Measurements from ENCODE around the gene ADSS1.

DNA sequence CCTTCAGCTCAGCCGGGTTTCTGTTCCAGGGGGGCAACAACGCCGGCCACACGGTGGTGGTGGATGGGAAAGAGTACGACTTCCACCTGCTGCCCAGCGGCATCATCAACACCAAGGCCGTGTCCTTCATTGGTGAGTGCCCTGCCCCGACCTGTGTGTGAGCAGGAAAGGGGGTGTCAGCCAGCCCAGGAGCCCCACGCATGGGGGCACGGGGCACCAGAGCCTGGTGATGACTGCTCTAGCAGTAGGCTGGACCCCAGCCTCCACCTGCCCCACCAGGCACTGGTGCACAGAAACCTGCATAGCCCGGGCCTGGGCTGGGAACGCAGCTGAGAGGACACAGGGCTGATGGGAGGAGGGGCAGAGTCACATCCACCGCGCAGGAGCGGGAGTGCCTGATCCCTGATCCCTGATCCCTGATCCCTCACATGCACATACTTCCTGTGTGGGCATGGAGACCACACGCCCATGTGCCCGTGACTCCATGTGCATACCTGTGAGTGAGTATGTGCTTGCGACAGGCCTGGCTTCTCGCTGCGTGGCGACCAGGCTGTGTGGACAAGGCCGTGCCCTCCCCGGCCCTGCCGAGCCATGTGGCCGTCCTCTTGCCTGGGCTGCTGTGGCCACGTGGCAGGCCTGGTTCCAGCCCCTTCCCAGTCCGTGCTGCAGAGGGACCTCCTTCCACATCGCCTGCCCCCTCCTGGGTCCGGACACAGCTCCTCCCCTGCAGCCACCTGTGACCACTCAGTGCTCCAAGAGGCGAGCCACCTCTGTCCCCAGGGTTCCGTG is 11.2 kb downstream of the ADSS1 start:
- TF ChIP-seq CTCF (IDR thresholded peaks at IDR 0.05) (no peak), POLR2A (IDR thresholded peaks at IDR 0.05) (no peak)
